ENCODE results near the gene SFXN4. TPM values are rescaled to one million over a fixed set of nuclear protein-coding genes. Genes with fewer than 3 reads are reported as not detected.

The SFXN4 gene
- total and polyA plus RNA-seq, 2 donors (not counting 1 experiment from before 2014, with no cell fraction given): 10.3 to 17.7 TPM

DNA sequence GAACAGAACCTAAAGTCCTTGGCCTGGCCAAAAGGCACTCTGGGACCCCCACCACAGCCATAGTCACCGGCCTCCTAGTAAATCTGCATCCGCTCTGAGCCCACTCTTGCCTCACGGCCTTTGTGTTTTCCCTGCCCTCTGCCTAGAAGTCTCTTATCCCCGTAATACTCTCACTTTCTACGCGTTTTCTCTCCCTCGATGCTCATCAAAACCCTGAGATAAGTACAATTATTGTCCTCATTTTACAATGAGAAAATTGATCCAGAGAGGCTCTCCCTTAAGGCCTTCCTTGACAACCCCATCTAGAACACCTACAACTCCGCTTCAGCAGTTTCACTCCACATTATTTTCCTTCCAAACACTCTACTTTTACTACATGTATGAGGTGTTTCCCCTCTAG lies 1.5 kb upstream of the SFXN4 start:
- TF ChIP-seq EZH2 (IDR thresholded peaks at IDR 0.05; ENCODE audit: low read length, missing control alignments) (no peak), CTCF (conservative IDR thresholded peaks at IDR 0.05 in 1 of 2, IDR thresholded peaks at IDR 0.05 in 1 of 2; ENCODE audit: low read depth in 1 of 2, low read length in 2 of 2) (no peak)
- Histone ChIP-seq H2AFZ (ENCODE audit: low read length) (no peak overlapping the region), H3K27me3 (ENCODE audit: control insufficient read depth, insufficient read depth, low read length) (no peaks in the 10 kb centered on the region), H3K36me3 (ENCODE audit: control insufficient read depth, insufficient read depth, low read length) (peaks cover 10% of the 10 kb centered on the region), H3K9me3 (ENCODE audit: control insufficient read depth, insufficient read depth, low read depth, low read length) (no peaks in the 10 kb centered on the region), H3K4me3 (replicated peaks in 1 of 4; ENCODE audit: control extremely low read depth in 1 of 4, insufficient read depth in 1 of 4, low read depth in 3 of 4, low read length in 4 of 4) (no peak overlapping the region), H3K9ac (ENCODE audit: insufficient read depth, low read length) (no peak overlapping the region), H3K79me2 (ENCODE audit: control insufficient read depth, insufficient read depth, low read length) (peaks cover 2% of the 10 kb centered on the region), H3K27ac (ENCODE audit: insufficient read depth, low read length) (no peak overlapping the region), H3K4me1 (ENCODE audit: control insufficient read depth, extremely low read depth, insufficient read depth, low read length) (peaks cover 4% of the 10 kb centered on the region), H3K4me2 (ENCODE audit: extremely low read depth, insufficient read depth, low read length) (no peak overlapping the region), H4K20me1 (ENCODE audit: control insufficient read depth, extremely low read depth, insufficient read depth, low read length) (no peaks in the 10 kb centered on the region)
- DNase-seq (ENCODE audit: low read depth in 2 of 2): no peak

GRCh38 chr10:119166564-119166963 lies 1.1 kb upstream of the SFXN4 start:
- H4K20me1 ChIP-seq (ENCODE audit: control insufficient read depth, extremely low read depth, insufficient read depth, low read length): no peaks in the 10 kb centered on the region
- H3K9me3 ChIP-seq (ENCODE audit: control insufficient read depth, insufficient read depth, low read depth, low read length): no peaks in the 10 kb centered on the region
- no peak for TF ChIP-seq EZH2 (IDR thresholded peaks at IDR 0.05; ENCODE audit: low read length, missing control alignments)
- TF ChIP-seq CTCF (conservative IDR thresholded peaks at IDR 0.05 in 1 of 2, IDR thresholded peaks at IDR 0.05 in 1 of 2; ENCODE audit: low read depth in 1 of 2, low read length in 2 of 2): no peak
- H3K27me3 ChIP-seq (ENCODE audit: control insufficient read depth, insufficient read depth, low read length): no peaks in the 10 kb centered on the region
- peaks cover 7% of the 10 kb centered on the region for H3K36me3 ChIP-seq (ENCODE audit: control insufficient read depth, insufficient read depth, low read length)
- no peak overlapping the region for H2AFZ ChIP-seq (ENCODE audit: low read length)
- no peak overlapping the region for H3K9ac ChIP-seq (ENCODE audit: insufficient read depth, low read length)
- H3K4me2 ChIP-seq (ENCODE audit: extremely low read depth, insufficient read depth, low read length): no peak overlapping the region
- DNase-seq (ENCODE audit: low read depth in 2 of 2): no peak
- no peak overlapping the region for H3K27ac ChIP-seq (ENCODE audit: insufficient read depth, low read length)
- no peak overlapping the region for H3K4me3 ChIP-seq (replicated peaks in 1 of 4; ENCODE audit: control extremely low read depth in 1 of 4, insufficient read depth in 1 of 4, low read depth in 3 of 4, low read length in 4 of 4)
- peaks cover 4% of the 10 kb centered on the region for H3K4me1 ChIP-seq (ENCODE audit: control insufficient read depth, extremely low read depth, insufficient read depth, low read length)
- no peaks in the 10 kb centered on the region for H3K79me2 ChIP-seq (ENCODE audit: control insufficient read depth, insufficient read depth, low read length)

- Histone ChIP-seq H3K9ac (ENCODE audit: insufficient read depth, low read length) (peak overlapping the region; percentile 69), H3K27ac (ENCODE audit: insufficient read depth, low read length) (peak overlapping the region; percentile 59), H4K20me1 (ENCODE audit: control insufficient read depth, extremely low read depth, insufficient read depth, low read length) (no peaks in the 10 kb centered on the region), H3K9me3 (ENCODE audit: control insufficient read depth, insufficient read depth, low read depth, low read length) (no peaks in the 10 kb centered on the region), H3K79me2 (ENCODE audit: control insufficient read depth, insufficient read depth, low read length) (no peaks in the 10 kb centered on the region), H3K4me3 (replicated peaks in 1 of 4; ENCODE audit: control extremely low read depth in 1 of 4, insufficient read depth in 1 of 4, low read depth in 3 of 4, low read length in 4 of 4) (peak overlapping the region; percentile 33 to 77 (median 61)), H3K4me1 (ENCODE audit: control insufficient read depth, extremely low read depth, insufficient read depth, low read length) (peaks cover 4% of the 10 kb centered on the region), H3K27me3 (ENCODE audit: control insufficient read depth, insufficient read depth, low read length) (no peaks in the 10 kb centered on the region), H3K4me2 (ENCODE audit: extremely low read depth, insufficient read depth, low read length) (peak overlapping the region; percentile 93), H2AFZ (ENCODE audit: low read length) (no peak overlapping the region), H3K36me3 (ENCODE audit: control insufficient read depth, insufficient read depth, low read length) (peaks cover 7% of the 10 kb centered on the region)
- TF ChIP-seq CTCF (conservative IDR thresholded peaks at IDR 0.05 in 1 of 2, IDR thresholded peaks at IDR 0.05 in 1 of 2; ENCODE audit: low read depth in 1 of 2, low read length in 2 of 2) (no peak), EZH2 (IDR thresholded peaks at IDR 0.05; ENCODE audit: low read length, missing control alignments) (no peak)
- no peak for DNase-seq (ENCODE audit: low read depth in 2 of 2)
These were observed 595 bp upstream of the SFXN4 start for GRCh38 chr10:119166118-119166500.
